G401 (cell line): ENCODE data around the gene AGMO. TPM values are rescaled to one million over a fixed set of nuclear protein-coding genes. Genes with fewer than 3 reads are reported as not detected.

Source experiments
- DNase-seq: peaks from one replicate; pipeline ENCODE4 v3.0.0-alpha.2; 2015; ENCODE audit warnings: low spot score
- in situ Hi-C: cut with HindIII; loops from 2 replicates; pipeline ENCODE4 v1.10.0; 2016; ENCODE audit warnings: low sequenced_read_pairs, mixed read lengths
- total RNA-seq: library from RNA; depleted of rRNA; stranded (reverse); fragments of >200 nt; shearing (Covaris generic); gene quantifications from 2 replicates; pipeline ENCODE4 v1.2.3, GENCODE V29; 2014

AGMO gene
- total RNA-seq, 1 experiment from 2014 or later, result not detected

GRCh38 chr7:15471669-15471950, 90.2 kb downstream of the AGMO start:
- in situ Hi-C loops, result no loop called here
- no peak for DNase-seq

GRCh38 chr7:15470825-15471668, 90.8 kb downstream of the AGMO start:
- in situ Hi-C loops, result no loop called here
- no peak for DNase-seq

GRCh38 chr7:15464667-15465121, 97.1 kb downstream of the AGMO start:
- in situ Hi-C loops, result no loop called here
- DNase-seq, result no peak

GRCh38 chr7:15463801-15464666, 97.8 kb downstream of the AGMO start:
- DNase-seq, result no peak
- in situ Hi-C loops, result no loop called here

GRCh38 chr7:15462721-15463389, 99.0 kb downstream of the AGMO start:
- no peak for DNase-seq
- in situ Hi-C loops, result no loop called here

- DNase-seq, result no peak
- in situ Hi-C loops, result no loop called here
These were observed 100.2 kb downstream of the AGMO start for GRCh38 chr7:15461576-15461975.

- DNase-seq, result no peak
- in situ Hi-C loops, result no loop called here
These were observed 102.7 kb downstream of the AGMO start for GRCh38 chr7:15459018-15459615.

- DNase-seq, result no peak
- in situ Hi-C loops, result no loop called here
These were observed 103.5 kb downstream of the AGMO start for GRCh38 chr7:15457990-15458955.

GRCh38 chr7:15452670-15453069, 109.1 kb downstream of the AGMO start:
- in situ Hi-C loops, result no loop called here

GRCh38 chr7:15446722-15447121, 115.1 kb downstream of the AGMO start:
- no peak for DNase-seq
- in situ Hi-C loops, result no loop called here

More at GRCh38 chr7:15452670-15453069, 109.1 kb downstream of the AGMO start:
- no peak for DNase-seq

GRCh38 chr7:15446280-15446679, 115.5 kb downstream of the AGMO start:
- in situ Hi-C loops, result no loop called here
- DNase-seq, result no peak

GRCh38 chr7:15441915-15442314, 119.9 kb downstream of the AGMO start:
- in situ Hi-C loops, result no loop called here
- DNase-seq, result no peak

- no peak for DNase-seq
- in situ Hi-C loops, result no loop called here
These were observed 121.3 kb downstream of the AGMO start for GRCh38 chr7:15440482-15440881.

- no peak for DNase-seq
- in situ Hi-C loops, result no loop called here
These were observed 122.0 kb downstream of the AGMO start for GRCh38 chr7:15439853-15440252.

GRCh38 chr7:15433151-15433550, 128.7 kb downstream of the AGMO start:
- no peak for DNase-seq
- in situ Hi-C loops, result no loop called here

GRCh38 chr7:15430911-15431310, 130.9 kb downstream of the AGMO start:
- no peak for DNase-seq

GRCh38 chr7:15430191-15430590, 131.6 kb downstream of the AGMO start:
- DNase-seq, result no peak
- in situ Hi-C loops, result no loop called here

More at GRCh38 chr7:15430911-15431310, 130.9 kb downstream of the AGMO start:
- in situ Hi-C loops, result no loop called here

- DNase-seq, result no peak
- in situ Hi-C loops, result no loop called here
These were observed 137.3 kb downstream of the AGMO start for GRCh38 chr7:15424468-15424867.
